Epidermal melanocyte (primary cell): Measurements from ENCODE around the gene FAM13A.

Source experiments
- DNase-seq: peaks from one replicate; pipeline ENCODE4 v3.0.0; 2011; ENCODE audit warnings: low spot score; ENCODE audit not compliant: insufficient read length

FAM13A gene

DNA sequence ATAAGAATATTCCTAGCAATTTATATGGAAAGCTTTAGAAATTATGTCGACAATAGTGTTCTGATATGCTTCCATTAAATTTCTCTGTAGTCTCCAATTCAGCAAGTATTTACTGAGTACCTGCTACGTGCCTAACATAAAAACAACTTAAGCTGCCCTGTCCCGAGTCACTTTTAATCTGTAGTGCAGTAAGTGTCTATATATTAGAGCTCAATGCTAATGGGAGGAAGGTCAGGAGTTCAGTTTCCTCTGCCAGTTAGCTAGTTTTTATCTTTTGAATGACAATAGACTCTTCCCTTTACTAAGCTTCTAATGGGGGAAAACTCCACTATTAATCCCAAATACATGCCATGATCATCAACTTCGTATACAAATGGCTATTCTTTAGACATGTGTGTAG lies 240.6 kb downstream of the FAM13A start:
- DNase-seq: no peak

DNA sequence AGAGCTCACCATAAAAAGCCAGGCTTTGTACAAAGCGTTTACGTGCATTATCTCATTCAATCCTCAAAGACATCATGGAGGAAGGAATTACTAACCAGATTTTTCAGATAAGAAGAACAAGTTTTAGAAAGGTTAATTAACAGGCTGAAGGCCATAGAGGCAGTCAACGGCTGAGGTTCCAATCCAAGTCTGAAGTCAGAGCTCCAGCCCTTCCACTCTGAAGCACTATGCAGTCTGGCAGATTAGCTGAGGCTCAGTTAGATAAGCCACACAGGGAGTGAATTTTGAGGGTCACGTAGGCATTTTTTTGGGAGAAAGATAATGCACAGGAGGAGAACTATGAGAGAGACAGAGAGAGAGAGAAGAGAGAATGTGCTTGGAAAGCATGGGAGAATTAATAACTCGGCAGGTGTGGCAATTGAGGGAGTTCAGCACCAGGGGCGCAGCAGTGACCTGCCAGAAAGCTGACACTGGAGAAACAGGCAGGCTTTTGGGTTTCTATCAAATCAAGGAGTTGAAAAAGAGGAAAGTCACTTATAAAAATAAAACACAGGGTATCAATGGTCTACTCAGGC lies 242.9 kb downstream of the FAM13A start:
- DNase-seq: no peak

DNA sequence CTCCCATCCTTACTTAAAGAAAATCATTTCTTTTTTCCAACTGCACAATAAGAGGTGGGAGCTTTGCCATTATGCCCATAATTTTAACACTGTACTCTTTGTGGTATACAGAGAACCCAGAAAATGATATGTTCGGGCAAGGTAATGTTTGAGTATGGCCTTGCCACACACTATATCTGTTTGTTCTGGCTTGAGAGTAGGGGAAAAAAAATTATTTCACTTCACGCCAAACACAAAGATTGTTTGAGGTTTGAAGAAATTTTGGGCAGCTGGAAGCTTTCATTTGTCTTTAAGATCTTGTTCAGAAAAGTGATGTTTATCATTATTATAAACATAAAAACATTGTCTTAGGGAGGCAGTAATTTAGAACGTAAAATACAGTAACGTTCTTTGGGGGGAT lies 244.0 kb downstream of the FAM13A start:
- no peak for DNase-seq

DNA sequence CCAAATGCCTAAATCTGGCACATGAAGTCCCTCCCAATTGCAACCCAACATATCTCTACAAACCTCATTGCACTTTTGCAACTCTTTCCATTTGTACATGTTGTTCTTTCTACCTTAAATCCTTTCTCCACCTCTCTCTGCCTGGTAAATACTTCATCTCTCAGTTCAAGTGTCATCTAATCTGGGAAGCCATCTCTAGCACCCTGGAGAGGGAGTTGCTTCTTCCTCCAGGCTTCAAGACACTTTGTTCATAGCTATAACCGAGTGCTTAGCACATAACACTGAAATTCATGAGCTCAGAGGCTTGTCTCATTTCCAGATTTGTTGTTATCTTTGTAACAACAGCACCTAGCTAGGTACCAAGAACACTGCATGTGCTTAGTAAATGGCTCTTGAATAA lies 244.6 kb downstream of the FAM13A start:
- no peak for DNase-seq

DNA sequence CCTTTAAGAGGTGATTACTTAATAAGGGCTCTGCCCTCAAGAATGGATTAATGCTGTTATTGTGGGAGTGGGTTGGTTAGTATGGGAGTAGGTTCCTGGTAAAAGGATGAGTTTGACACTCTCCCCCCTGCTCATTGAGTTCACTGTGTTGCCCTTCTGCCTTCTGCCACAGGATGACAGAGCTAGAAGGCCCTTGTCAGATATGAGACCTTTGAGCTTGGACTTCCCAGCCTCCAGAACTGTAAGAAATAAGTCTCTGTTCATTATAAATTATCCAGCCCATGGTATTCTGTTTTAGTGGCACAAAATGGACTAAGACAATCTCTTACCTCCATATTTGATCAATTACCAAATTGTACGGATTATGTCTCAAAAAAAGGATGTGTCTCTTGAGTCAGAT lies 245.1 kb downstream of the FAM13A start:
- DNase-seq: no peak

DNA sequence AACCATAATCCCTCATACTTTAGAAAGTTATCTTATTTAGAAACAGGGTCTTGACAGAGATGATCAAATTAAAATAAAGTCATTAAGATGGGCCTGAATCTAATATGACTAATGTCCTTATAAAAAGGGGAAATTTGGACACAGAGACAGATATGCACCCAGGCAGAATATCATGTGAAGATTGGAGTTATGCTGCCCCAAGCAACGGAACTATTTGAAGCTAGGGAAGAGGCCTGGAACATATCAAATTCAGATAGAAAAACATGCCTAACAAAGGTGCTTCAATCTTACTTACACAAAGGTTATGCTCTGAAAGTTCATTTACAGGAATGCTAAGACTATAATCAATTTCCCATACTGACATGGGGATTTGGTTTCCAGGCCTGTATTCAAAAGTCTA lies 246.7 kb downstream of the FAM13A start:
- no peak for DNase-seq

DNA sequence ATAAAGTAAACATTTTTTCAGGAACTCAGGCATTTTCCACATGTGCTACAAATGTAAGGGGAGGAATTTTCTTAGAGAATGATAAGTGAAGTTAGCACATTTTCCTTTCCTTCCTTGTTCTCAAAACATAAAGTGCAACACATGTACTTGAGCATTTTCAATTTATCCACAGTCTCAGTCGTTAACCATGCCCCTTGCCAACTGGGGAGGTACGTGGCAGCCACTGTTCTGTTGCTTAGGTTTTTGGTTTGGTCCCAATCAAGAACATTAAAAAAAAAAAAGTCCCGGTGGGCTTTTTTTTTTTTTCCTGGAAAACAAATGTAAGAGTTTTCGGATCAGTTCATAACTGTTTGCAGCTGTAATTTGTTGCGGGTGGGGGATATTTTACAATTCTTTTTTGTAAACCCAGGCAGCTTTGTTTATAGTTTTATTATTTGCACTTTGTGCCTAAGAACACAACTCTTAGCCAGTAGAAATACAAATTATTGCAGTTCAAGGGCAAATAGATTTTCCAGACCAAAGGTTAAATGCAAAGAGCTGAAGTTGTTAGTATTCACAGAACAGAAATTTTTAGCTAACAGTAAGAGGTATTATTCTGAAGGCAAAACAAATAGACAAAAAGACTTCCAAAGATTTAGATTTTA lies 247.3 kb downstream of the FAM13A start:
- DNase-seq: no peak

DNA sequence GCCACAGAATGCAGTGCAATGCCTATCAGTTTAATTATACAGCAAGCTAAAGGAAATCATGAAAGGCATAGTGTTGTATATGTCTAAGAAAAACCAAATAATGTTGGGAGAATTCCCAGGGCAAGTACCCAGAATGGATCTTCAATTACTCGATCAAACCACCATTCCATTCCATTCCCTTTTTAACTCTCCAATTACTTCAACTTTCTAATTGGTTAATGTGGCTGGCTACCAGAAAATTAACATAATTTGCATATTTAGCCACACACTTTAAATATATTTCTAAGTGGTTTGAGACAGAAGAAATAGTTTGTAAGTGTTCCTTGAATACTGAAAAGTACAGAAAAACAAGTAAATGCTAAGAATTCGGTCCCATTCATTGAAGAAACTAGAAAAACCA lies 247.9 kb downstream of the FAM13A start:
- no peak for DNase-seq

DNA sequence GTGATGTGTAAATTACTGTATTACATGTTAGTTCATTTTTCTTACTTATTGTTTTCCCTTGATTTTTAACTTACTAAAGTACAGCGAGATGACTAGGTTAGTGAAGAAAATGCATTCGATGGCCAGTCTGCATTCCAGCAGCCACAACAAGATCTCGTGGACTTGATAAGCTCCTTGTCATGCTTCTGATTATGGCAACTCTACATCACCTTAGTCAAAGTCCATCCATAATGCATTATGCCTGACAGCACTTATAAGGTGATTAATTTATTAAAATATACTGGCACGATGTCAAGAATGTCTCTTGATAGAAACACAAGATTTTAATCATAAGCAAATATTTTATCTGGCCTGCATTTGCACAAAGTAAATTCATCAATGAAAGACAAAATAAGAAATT lies 249.5 kb downstream of the FAM13A start:
- DNase-seq: no peak

DNA sequence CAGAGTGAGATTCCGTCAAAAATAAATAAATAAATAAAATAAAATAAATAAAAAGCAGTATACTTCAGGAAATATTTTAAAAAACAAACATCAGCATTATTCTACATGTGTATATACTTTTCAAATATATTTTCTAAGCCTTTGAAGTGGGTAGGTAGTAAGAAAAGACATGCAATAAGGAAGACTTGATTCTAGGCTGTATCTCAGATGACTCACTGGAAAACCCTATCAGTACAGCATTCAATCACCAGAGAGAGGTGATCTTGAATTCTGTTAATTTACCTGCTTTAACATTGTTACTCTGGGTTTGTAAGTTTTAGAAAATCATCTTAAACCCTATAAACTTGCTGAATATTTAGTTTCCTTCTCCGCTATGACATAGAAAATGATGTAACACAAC lies 252.8 kb downstream of the FAM13A start:
- no peak for DNase-seq

DNA sequence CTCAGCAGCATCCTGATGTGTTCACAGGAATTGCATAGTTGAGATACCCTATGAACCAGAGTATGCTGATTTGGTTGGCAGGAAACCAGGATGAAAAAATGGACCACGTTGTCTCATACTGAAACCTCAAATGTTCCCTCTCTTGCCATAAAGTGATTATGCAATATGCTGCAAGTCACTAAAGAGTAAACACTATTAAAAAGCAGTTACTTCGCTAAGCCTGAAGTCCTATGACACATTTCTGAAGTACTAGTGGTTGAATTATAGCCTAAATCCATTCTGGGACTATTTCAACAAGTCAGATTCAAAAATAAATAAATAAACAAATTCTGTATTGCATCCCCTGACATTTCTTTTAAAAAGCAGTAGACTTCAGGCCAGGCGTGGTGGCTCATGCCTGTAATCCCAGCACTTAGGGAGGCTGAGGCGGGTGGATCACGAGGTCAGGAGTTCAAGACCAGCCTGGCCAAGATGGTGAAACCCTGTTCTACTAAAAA lies 253.3 kb downstream of the FAM13A start:
- no peak for DNase-seq

DNA sequence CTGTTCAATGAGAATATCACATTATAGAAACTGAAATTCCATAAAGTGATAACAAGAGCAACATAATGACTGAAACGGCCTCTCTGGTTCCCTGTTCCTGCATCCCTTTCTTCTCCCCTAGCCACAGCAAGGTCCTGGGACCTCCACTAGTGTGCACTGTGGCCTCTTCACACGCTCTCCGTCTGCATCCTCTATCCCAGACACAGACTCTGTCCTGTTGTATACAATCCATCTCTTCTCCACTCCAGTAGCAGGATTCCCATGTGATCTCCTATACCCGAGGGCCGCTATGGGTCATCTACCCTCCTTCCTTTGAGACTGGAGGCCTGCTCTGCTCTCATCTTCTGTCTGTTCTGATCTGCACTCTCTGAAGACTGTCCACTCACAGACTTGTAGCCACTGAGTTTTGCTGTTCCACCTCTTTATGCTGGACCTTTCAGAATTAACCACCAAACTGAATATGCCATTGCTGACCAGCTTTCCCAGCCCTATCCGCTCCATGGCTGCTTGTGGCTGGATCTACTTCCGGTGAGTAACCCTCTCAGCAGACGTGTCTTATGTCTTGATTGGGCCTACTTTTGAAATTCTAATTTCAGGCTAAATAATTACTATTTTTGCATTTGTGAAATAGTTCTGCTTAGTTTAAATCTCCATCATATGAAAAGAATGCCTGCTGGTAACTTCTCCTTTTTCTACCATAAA lies 254.2 kb downstream of the FAM13A start:
- DNase-seq: no peak

DNA sequence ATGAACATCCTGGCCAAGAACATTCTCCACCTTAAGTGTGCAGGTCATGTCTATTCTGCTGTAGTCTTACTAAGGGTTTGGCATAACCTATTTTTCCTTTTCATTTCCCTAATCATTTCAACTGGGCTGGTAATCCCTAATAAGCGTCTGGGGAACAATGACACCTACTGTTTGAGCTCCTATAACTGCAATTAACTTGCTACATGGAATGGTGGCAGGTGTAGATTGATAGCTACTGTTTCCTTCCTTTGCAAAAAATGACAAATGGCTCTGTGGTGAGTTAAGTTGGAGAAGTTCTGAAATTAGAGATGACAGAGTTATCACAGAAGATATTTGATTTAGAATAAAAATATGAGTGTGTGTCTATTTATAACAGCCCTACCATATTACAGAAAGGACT lies 254.8 kb downstream of the FAM13A start:
- no peak for DNase-seq

DNA sequence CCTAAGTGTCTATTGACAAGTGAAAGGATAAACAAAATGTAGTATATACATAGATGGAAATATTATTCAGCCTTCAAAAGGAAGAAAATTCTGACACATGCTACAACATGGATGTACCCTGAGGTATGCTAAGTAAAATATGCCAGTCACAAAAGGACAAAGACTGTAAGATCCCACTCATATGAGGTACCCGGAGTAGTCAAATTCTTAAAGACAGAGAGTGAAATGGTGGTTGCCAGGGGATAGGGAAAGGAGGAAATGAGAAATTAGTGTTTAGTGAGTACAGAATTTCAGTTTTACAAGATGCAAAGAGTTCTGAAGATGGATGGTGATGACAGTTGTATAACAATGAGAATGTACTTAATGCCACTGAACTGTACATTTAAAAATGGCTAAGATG lies 257.1 kb downstream of the FAM13A start:
- no peak for DNase-seq

DNA sequence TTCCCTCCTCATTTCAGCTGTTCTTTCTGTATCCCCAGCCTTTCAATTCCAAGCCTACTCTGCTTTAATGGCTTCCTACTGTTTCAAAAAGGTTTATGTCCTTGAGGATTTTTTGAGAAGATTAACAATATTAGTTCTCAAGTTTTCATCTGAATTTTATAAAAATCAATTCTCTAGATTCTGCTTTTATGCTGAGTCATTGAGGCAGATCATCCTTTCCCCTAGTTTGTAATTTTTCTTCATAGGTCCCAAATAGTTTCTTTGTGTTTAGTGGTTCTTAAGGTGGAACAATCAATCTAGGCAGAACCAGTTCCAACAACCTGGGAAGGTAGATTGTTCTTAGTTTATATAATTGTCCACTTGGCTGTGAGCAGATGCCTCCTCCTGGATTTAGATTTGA lies 259.3 kb downstream of the FAM13A start:
- DNase-seq: no peak

DNA sequence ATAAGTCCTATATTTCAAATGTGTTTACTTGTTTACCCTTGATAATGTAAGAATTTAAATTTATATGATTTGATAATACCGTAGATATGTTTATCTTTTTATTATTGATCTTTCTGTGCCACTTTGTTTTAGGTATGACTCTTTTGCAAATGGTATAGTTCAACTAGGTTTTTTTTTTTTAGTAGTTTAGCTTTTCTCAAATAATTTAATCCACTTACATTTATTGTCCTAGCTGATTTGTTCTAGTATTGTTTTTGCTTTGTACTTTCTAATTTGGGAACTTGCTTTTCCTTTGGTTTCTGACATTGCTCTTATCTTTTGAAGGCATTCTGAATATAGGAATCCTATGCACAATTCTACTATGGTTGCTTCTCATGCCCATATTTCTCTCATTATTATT lies 260.4 kb downstream of the FAM13A start:
- DNase-seq: no peak

DNA sequence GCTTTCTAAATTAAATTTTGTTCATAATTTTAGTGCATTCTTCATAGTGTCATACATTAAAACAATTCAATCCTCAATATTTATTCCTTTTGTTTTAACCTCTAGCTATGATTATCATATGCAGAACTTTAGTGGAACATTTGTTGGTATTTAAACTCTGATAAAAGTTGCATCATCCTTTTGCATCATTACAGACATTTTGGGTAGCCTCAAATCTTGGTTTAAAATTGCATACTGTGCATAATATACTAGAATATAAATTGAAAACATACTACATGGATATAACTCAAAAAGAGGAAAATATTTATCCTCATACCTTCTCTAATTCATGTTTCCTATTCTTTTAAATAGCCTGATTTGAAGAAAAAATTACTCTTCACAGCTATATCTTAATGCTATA lies 262.0 kb downstream of the FAM13A start:
- DNase-seq: no peak

DNA sequence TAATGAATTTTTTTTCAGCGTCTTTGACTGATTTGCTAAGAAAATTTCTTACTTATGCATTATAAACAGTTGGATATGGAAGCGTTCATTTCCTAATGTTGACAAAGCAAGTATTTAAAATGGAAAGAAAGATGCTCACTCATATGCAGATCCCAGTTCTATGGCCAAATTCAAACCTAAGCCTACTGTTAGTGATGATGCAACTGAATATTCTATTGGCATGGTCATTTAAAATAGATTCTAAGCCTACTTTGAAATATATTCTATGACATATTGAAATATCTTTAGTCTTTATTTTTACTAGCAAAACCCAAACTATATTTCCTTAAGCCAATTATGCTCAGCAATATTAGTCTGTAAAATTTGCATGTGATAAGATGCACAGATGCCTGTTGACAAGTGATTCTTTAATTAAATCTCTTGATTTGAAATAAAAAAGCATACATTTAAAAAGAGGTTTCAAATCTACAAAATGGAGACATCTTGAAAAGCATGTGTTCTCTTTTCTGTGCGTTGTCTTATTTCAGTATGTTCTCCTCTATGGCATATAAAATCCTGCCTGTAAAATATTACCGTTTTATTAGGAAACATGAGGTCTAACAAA lies 262.8 kb downstream of the FAM13A start:
- DNase-seq: no peak

DNA sequence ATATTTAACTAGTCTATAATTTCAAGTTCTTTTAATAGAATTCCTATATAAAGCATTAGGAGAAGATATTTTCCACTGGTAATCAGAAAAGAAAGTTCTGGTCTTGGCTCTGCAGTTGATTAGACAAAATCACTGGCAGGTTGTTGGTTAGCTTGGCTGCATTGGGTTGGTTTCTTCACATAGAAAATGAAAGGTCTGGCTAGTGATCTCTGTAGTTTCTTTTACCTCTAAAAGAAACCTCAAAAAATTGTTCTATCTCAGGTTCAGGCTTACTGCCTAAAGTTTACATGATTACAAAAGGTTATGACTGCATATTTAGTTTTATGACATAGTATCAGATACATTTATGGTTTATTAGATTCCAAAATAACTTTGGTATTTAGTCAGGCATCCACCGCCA lies 263.5 kb downstream of the FAM13A start:
- DNase-seq: no peak

DNA sequence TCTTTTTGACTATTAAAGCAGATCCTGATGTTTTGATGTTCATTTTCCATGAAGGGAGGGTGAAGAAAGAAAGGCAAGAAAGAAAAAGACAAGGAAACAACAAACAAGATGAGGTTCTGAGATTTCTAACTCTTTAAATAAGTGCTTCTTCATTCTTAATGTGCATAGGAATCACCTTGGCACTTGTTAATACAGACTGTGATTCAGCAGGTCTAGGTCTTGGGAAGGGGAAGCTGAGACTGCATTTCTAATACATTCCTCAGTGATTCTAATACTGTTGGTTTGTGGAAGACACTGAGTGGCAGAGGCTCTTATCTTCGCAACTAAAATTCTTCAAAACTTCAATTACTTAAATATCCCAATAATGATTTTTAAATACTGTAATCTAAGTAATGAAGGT lies 264.2 kb downstream of the FAM13A start:
- no peak for DNase-seq

DNA sequence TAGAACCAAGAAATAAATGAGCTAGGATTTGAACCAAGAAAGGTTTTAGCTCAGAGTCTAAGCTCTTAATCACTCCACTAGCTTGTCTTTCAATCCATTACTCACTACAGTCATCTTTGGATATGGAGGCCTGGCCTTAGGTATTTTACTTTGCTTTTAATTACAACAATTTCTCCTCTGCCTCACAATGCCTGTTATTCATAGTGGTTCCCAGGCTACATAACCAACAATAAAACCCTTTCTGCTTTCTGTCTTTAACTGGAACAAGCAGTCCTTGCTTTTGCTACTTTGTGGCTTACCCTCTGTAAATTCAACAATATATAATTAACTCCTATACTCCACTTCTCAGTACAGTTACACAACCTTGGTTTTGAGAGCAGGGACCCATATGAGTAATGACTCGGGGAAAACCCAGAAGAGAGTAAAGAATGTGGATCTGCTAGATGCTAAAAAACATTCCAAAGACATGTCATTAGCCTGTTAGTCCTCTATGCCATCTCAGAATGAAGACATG lies 264.7 kb downstream of the FAM13A start:
- peak; percentile 20 for DNase-seq

DNA sequence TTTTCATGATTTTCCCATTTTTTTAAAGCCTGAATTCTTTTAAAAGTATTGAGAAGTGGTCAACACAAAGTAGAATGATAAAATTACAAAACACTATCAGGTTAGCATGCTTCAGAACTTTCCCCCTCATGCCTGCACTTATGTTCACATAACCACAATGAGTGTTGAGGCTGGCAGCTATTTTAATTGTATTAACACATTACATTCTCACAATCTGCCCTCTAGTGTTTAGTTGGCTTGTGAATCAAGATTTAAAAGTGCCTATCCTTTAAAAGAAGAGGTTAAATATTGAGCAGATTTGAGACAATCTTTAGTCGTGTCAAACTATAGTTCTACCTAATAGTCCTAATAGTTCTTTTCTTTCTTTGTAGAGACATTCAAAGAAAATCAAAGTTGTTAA lies 265.7 kb downstream of the FAM13A start:
- DNase-seq: no peak
